SHP77 treated with DMSO at 0.1 percent for 48 hours (cell line): ENCODE results near the gene SUFU.

ENCODE experiments used
- DNase-seq: peaks from one replicate; lab custom pipeline; 2025; lab: John Stamatoyannopoulos, UW

SUFU gene

GRCh38 chr10:102641402-102641801 lies 137.6 kb downstream of the SUFU start:
- no peak for DNase-seq

DNA sequence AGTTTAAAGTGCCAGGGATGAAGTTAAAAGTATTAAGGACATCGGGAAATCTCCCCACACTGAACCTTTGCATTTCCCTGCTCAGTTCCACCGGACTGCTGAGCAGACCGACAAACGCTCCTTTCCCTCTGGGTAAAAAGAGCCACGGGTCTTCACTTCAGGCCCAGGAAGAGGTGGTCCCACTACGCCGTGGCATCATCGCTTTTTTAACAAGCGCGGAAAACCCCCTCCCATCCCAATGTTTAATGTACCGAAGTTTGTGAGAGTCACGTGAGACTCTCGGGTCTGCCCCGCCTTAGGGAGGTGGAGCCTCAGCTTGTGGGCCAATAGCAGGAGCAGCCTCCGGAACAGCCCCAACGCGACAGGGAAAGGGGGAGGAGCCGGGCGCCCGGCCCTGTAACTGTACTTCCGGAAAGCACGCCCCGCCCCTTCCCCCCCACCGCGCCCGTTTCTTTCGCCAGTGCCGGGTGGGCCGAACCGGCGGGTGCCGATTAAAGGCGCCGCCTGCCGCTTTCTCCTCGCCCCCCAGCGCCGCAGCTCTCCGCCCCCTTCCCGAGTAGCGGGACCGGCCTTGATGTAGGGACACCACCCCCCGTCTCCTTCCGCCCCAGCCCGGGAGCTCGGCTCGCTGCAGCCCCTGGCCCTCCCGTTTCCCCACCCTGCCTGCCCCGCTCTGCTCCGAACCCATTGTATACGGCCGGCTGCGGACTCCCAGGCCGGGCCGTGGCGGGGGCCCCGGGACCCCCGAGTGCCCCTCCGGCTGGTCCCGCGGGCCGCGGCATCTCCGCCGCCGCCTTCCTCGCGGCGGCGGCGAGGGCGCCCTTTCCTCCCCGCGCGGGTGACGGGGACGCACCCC lies 138.3 kb downstream of the SUFU start:
- DNase-seq: peak; percentile 91

- no peak for DNase-seq
Measured at GRCh38 chr10:102642736-102643335, 139.1 kb downstream of the SUFU start.

- no peak for DNase-seq
Measured at GRCh38 chr10:102643336-102644065, 139.7 kb downstream of the SUFU start.

- no peak for DNase-seq
Measured at GRCh38 chr10:102644066-102644645, 140.4 kb downstream of the SUFU start, which contains the start of gene TRIM8. TSS of gene TRIM8 (plus strand) at chr10:102644479. CDS start at chr10:102644618, 139 bp downstream.

DNA sequence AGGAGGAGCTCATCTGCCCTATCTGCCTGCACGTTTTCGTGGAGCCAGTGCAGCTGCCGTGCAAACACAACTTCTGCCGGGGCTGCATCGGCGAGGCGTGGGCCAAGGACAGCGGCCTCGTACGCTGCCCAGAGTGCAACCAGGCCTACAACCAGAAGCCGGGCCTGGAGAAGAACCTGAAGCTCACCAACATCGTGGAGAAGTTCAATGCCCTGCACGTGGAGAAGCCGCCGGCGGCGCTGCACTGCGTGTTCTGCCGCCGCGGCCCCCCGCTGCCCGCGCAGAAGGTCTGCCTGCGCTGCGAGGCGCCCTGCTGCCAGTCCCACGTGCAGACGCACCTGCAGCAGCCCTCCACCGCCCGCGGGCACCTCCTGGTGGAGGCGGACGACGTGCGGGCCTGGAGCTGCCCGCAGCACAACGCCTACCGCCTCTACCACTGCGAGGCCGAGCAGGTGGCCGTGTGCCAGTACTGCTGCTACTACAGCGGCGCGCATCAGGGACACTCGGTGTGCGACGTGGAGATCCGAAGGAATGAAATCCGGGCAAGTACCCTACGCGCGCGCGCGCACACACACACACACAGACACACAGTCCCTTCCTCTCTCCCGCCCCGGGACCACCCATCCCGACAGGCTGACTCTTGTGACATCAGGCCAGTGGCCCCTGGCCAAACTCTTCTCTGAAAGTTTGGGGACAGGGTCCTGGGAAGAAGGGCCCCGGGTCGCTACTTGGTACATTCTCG lies 141.0 kb downstream of the SUFU start:
- peak; percentile 71 for DNase-seq

GRCh38 chr10:102645388-102645740 lies 141.6 kb downstream of the SUFU start:
- no peak for DNase-seq

- no peak for DNase-seq
Measured at GRCh38 chr10:102645741-102646609, 142.2 kb downstream of the SUFU start.

DNA sequence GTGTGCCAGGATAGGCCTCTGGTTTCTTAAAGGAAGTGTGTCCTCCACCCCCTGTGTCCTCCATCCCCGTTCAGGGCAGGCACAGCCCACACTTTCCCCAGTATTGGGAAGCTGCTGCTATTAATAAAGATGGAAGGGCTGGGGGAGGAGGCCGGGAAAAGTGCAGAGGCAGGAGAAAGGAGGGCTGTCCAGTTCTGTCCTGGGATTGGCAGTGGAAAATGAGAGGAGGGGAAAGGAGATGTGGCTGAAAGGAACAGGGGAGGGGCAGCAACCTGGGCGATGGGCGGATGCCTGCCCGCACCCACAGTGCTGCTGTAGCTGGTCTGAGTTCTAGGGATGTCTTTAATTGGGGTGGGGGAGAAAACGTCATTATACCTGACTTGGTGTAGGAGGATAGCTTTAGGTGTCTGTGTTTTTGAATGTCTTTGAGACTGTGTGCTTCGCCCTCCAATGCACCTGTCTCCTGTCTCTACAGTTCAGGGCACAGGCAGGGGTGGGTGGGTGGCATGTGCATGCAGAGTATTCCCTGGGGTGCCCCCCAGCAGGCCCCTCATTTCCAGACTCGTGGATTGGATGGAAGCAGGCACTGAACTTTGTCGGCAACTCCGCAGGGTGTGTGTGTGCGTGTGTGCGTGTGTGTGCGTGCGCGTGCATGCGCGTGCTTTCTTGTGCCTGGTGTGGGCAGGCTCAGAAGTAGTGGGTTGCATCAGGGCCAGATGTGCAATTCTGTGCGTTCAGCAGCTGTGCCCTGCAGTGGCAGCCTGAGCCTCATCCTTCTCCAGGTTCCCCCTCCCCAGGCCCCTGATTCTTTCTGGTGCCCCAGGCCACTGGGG lies 143.1 kb downstream of the SUFU start:
- DNase-seq: no peak

DNA sequence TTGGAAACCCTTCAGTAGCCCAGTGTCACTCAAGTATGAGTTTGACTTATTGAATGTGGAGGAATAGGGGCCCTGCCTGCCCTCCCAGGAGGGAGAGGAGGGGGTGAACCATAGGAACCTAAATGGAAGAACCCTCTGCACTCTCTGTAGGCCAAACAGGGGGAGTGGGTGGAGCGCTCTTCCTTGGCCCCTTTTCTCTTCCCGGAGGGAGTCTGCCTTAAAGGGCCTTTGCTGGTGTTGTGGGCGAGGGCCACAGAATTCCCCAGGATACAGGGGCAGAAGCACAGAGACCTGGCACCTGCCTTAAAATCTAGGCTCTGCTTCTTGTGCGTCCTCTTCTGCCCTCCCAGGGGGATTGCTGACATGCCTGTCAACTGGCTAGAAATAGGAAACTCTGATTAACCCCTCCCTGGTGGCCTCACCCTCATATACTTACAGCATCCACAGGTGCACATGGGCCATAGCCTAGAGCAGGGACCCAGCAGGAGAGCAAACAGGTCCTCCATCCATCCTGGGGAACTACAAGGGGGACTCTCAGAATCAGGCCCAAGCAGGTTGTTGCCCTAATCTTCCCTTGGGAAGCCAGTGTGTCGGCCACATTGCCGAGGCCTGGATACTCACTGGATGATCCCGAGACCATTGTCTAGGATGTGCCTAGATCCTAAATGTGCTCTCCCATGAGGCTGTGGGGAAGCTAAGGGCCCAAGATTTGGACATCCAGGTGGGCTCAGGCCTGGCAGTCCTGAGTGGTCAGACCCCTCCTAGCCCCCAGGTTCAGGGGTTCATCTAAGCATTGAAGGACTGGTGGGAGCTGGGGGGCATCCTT lies 143.9 kb downstream of the SUFU start:
- DNase-seq: no peak

DNA sequence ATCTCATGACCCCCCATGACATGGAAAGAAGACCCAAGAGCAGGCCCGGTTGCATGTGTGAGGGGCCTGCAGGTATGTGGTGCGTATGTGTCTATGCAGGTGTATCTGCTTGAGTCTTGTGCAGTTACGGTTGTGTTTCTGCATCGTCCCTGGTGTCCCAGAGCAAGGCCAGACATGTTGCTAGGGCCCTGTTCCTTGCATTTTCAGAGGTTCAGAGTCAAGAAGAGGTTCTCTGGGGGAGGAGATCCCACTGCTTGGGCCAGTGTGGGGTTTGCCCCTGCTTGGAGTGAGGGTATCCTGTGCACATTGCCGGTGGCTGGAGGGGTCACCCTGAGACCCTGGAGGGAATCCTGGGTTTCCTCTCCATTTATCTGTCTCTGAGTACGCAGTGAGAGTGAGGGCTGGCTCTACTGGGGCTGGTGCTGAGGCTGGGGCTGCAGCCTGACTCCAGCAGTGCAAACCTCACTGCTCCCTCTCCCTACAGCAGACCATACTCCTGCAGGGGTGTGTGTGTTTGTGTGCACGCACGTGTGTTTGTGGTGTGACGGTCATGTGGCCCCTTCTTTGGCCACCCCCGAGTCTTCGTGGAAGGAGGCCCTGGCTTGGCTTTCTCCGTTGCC lies 144.6 kb downstream of the SUFU start:
- no peak for DNase-seq

DNA sequence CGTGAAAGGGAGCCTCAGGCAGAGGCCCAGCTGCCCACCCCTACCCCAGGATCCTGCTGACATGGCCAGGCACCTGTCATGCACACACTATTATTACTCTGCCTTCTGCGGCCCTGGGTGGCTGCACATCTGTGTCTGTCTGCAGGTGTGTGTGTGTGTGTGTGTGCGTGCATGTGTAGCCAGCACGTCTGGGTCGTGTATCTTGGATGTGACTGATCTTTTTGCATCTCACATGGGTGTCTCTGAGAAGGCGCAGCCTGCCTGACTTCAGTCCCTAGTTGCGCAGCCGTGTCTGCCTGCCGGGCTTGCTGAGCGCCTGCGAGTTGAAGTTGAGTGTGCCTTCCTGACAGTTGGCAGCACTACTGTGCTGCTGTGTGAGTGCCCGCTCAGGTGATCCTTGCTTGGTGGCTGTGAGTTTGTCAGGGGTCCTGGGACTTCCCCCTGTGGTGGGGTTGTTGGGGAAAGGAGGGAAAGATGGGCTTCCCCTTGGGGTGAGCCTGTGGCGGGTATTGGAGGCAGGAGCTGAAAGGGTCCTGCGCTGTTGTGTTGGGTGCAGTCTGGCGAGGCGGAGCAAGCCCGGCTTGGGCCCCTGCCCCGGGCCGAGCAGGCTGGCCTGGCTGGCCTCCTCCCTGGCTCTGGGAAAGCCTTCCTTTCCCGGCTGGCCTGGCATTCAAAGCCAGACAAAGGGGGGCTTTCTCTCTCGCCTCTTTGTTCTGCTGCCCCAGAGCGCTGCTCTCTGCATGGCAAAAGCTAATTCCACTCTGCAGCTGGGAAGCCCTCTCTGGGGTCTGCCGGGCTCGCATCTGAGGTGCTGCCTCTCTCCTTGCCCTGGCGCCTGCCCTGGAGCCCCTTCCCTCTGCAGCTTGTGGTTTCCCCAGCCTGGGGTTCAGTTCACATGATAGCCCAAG lies 145.4 kb downstream of the SUFU start:
- no peak for DNase-seq

GRCh38 chr10:102649797-102650654 lies 146.3 kb downstream of the SUFU start:
- no peak for DNase-seq

DNA sequence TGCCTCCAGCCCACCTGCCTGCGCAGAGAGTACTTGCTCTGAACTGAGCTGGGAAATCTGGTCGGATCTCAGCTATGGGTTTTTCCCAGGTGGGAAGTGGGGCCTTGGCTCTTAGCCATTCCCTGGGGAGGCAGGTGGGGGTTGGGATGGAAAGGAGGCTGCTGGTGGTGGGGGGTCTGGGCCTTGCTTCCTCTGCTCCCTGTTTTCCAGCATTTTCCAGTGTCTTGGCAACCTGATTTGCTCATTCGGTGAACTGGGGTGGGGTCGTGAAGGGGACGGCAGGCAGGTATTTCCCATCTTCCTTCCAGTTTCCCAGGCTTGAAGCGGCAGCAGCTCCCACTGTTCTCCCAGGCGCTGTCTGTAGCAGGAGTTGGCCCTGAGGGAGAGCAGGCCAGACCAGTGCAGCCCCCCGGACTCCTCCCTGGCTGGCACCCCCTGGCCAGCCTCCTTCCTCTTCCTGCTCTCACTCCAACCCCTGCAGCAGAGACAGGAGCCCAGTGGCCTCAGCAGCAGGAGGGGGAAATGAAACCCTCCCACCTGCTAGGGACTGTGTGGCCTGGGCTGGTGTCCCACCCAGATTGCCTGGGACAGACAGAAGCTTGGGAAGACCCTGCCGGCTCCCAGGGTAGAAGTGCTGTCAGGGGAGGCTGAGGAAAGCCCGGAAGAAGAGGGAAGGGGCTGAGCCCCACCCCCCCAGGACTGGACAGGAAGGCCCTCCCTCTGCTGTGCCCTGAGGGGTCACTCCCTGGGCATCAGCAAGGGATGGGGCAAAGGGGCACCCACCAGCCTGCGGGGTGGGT lies 147.1 kb downstream of the SUFU start:
- no peak for DNase-seq

GRCh38 chr10:102651455-102652169 lies 147.8 kb downstream of the SUFU start:
- no peak for DNase-seq
